Subcutaneous abdominal adipose tissue (tissue), 5 donors: ENCODE results near the gene ATXN1.

ENCODE experiments used
- H3K27ac ChIP-seq: one replicate; pipeline ENCODE4 v1.7.0; 2013; ENCODE audit warnings: low read depth, mild to moderate bottlenecking, inconsistent platforms, low read length, moderate library complexity
- H3K27me3 ChIP-seq, 5 donors: one replicate each; pipeline ENCODE4 v1.7.0; 2013; ENCODE audit warnings: low read length in 5 of 5, inconsistent platforms in 1 of 5; ENCODE audit not compliant: control insufficient read depth in 5 of 5, insufficient read depth in 4 of 5
- H3K36me3 ChIP-seq, 5 donors: one replicate each; pipeline ENCODE4 v1.7.0; 2013; ENCODE audit warnings: low read length in 5 of 5; ENCODE audit not compliant: control insufficient read depth in 5 of 5, insufficient read depth in 5 of 5
- H3K4me1 ChIP-seq, 5 donors: one replicate each; pipeline ENCODE4 v1.7.0; 2013; ENCODE audit warnings: low read length in 5 of 5, mild to moderate bottlenecking in 3 of 5, moderate library complexity in 1 of 5; ENCODE audit not compliant: control insufficient read depth in 5 of 5, insufficient read depth in 5 of 5
- H3K4me3 ChIP-seq, 5 donors: one replicate each; pipeline ENCODE4 v1.7.0; 2013; ENCODE audit warnings: low read length in 5 of 5, low read depth in 1 of 5
- H3K9ac ChIP-seq, 5 donors: one replicate each; pipeline ENCODE4 v1.7.0; 2013; ENCODE audit warnings: low read length in 5 of 5, mild to moderate bottlenecking in 4 of 5, moderate library complexity in 3 of 5
- H3K9me3 ChIP-seq, 5 donors: one replicate each; pipeline ENCODE4 v1.7.0; 2013; ENCODE audit warnings: low read length in 5 of 5; ENCODE audit not compliant: control insufficient read depth in 5 of 5
- donor health status: healthy.
- donor health status: healthy.
- donor health status: healthy.
- donor health status: healthy.
- donor health status: healthy.

Gene ATXN1

DNA sequence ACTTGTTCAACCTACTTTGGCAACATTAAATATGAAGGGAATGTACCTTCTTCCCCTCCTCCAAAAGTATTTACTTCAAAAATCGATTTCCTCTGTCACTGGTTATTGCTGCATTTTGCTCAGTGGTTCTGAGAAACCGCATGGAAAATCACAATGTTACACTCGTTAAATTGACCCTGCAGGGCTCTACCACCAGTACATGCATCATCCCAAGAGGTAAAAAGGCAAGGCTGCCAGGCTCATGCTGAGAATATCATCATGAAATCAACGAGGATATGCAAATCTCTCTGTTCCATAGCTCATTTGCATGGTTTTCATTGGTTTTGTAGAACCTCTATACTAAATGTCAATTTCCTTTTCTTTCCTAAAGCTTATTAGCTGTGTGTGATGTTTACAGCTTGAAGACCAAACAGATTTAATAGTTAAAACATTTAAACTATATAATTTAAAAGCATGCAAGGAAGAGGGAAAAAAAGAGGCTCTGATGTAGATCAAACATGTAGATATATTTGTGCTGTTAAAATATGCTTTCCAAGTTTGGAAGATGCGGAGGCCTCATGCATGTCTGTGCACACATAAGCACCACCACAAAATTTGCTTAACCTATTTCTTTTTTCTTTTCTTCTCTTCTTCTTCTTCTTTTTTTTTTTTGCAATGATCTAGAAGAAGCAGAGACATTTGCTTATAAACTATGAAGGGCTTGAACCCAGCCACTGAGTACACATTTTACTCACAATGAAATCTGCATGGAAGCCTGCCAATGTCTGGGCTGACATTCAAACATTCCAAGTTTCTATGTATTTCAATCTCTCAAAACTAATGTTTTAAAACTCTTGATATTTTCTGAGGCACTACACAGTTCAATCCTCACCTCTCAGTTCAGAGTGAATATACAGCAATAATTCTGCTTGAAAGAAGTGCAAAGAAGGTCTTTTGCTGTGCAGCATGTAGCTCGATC, 328.9 kb downstream of the ATXN1 start:
- no peaks in the 10 kb centered on the region for H3K36me3 ChIP-seq
- peaks cover 0 to 8% (median 6%) of the 10 kb centered on the region in 5 donors for H3K4me1 ChIP-seq
- no peak overlapping the region for H3K4me3 ChIP-seq
- no peaks in the 10 kb centered on the region for H3K27me3 ChIP-seq
- no peak overlapping the region for H3K9ac ChIP-seq
- H3K27ac ChIP-seq = no peak overlapping the region
- no peaks in the 10 kb centered on the region for H3K9me3 ChIP-seq

GRCh38 chr6:16431106-16431505, 330.2 kb downstream of the ATXN1 start:
- H3K27me3 ChIP-seq = no peaks in the 10 kb centered on the region
- H3K36me3 ChIP-seq = peaks cover 0 to 2% (median 0%) of the 10 kb centered on the region in 5 donors
- H3K4me3 ChIP-seq = no peak overlapping the region
- peaks cover 0 to 8% (median 6%) of the 10 kb centered on the region in 5 donors for H3K4me1 ChIP-seq
- no peaks in the 10 kb centered on the region for H3K9me3 ChIP-seq
- H3K27ac ChIP-seq = no peak overlapping the region
- no peak overlapping the region for H3K9ac ChIP-seq

DNA sequence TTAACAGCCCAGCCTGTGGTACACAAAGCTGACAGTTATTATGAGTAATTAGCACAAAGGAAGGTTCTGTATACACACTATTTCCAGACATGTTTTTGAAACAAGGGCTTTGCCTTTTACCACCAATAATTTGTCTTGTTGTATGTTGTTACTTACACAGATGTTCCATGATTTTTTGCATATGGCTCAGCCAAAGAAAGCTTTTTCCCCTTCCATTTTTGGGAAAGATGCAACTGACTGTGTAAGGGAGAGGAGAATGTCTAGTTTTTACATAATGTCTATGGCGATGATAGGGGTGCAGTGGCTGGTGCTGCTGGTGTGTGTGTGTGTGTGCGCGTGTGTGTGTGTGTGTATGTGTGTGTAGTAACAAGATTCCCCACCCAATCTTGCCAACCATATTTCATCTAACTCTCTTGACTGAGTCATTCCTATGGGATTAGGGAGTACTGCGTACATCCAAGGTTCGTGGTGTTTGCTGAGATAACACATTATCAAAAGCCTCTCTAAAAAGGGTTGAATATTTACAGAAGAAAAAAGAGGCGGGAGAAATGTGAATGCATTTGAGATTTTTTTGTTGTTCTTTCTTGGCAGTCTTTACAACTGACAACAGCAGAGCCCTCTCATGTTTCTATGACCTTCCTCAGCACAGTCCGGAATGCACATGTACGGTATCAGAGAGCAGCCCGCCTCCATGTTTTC, 330.7 kb downstream of the ATXN1 start:
- H3K4me1 ChIP-seq = peaks cover 0 to 8% (median 6%) of the 10 kb centered on the region in 5 donors
- H3K36me3 ChIP-seq = peaks cover 0 to 2% (median 0%) of the 10 kb centered on the region in 5 donors
- H3K4me3 ChIP-seq = no peak overlapping the region
- no peaks in the 10 kb centered on the region for H3K9me3 ChIP-seq
- no peak overlapping the region for H3K27ac ChIP-seq
- no peak overlapping the region for H3K9ac ChIP-seq
- H3K27me3 ChIP-seq = no peaks in the 10 kb centered on the region

DNA sequence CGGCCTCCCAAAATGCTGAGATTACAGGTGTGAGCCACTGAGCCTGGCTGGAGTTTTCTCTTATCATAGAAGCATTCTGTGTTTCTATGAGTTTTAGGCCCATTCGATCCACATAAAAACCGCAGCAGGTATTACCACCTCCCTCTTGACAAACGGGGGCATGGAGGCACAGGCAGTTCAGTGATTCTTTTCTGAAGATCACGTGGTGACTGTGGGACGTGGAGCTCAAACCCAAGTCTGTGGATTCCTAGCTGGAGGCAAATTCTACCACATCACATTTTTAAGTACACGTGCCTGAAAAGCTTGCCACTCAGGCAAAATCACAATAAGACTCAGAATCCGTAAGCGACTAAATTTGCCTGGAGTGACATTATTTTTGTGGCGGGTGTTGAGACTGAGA, 331.6 kb downstream of the ATXN1 start:
- Histone ChIP-seq H3K9me3 (no peaks in the 10 kb centered on the region), H3K27ac (no peak overlapping the region), H3K4me1 (peaks cover 0 to 8% (median 6%) of the 10 kb centered on the region in 5 donors), H3K36me3 (peaks cover 0 to 2% (median 0%) of the 10 kb centered on the region in 5 donors), H3K4me3 (no peak overlapping the region), H3K27me3 (no peaks in the 10 kb centered on the region), H3K9ac (no peak overlapping the region)

- Histone ChIP-seq H3K27ac (no peak overlapping the region), H3K9me3 (no peaks in the 10 kb centered on the region), H3K9ac (no peak overlapping the region), H3K36me3 (peaks cover 0 to 2% (median 0%) of the 10 kb centered on the region in 5 donors), H3K4me3 (no peak overlapping the region), H3K27me3 (no peaks in the 10 kb centered on the region), H3K4me1 (peaks cover 0 to 3% (median under 1%) of the 10 kb centered on the region in 5 donors)
Measured at GRCh38 chr6:16427124-16427523, 334.1 kb downstream of the ATXN1 start.

- peaks cover 0 to 2% (median 0%) of the 10 kb centered on the region in 5 donors for H3K36me3 ChIP-seq
- no peak overlapping the region for H3K27ac ChIP-seq
- peaks cover 0 to 12% (median 6%) of the 10 kb centered on the region in 5 donors for H3K4me1 ChIP-seq
Measured at GRCh38 chr6:16425881-16426615, 335.2 kb downstream of the ATXN1 start.

DNA sequence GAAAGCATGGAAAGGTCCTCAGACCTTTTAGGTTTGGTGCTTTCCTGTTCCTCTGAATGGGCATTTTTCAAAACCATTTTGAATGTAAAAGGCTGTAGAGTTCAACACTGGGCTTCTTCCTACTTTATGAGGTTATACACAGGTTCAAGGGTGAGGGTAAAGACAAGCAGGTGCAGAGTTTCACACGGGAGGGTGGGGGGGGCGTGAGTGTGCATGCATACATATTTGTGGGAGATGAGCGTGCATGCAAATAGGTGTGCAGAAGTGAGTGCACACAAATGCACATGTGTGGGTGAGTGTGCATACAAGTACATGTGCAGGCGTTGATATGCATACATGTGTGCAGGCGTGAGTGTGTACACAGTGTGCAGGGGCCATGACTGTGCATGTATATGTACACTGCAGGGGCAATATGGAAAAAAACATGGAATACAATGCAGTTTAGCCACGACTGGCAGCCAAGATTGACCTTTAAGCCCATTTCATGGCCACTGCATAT, 339.7 kb downstream of the ATXN1 start:
- Histone ChIP-seq H3K9me3 (no peaks in the 10 kb centered on the region), H3K4me1 (peaks cover 0 to 23% (median 4%) of the 10 kb centered on the region in 5 donors), H3K27ac (no peak overlapping the region), H3K4me3 (no peak overlapping the region), H3K36me3 (no peaks in the 10 kb centered on the region), H3K27me3 (no peaks in the 10 kb centered on the region), H3K9ac (no peak overlapping the region)

More at GRCh38 chr6:16425881-16426615, 335.2 kb downstream of the ATXN1 start:
- H3K27me3 ChIP-seq = no peaks in the 10 kb centered on the region
- H3K9ac ChIP-seq = no peak overlapping the region
- H3K4me3 ChIP-seq = no peak overlapping the region
- no peaks in the 10 kb centered on the region for H3K9me3 ChIP-seq

- H3K36me3 ChIP-seq = no peaks in the 10 kb centered on the region
- no peak overlapping the region for H3K27ac ChIP-seq
- H3K9me3 ChIP-seq = no peaks in the 10 kb centered on the region
- no peak overlapping the region for H3K4me3 ChIP-seq
- H3K27me3 ChIP-seq = no peaks in the 10 kb centered on the region
- peaks cover 0 to 23% (median 4%) of the 10 kb centered on the region in 5 donors for H3K4me1 ChIP-seq
- H3K9ac ChIP-seq = no peak overlapping the region
Measured at GRCh38 chr6:16420715-16421461, 340.4 kb downstream of the ATXN1 start.

DNA sequence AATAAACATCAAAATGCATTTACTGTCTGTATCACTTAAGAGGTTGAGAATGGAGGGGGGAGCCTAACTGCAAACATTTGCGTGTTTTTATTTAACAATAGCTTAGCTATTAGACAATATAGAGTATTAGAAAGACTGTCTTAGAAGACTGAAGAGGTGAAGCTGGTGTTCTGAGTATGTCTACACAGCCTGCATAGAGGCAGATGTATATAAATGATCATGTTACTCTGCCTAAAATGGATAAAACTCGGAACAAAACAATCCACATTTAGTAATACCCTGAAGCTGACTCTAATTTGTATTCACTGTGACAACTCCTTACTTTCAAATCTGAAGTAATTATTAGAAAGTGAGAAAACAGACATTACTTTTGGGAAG, 340.9 kb downstream of the ATXN1 start:
- Histone ChIP-seq H3K9ac (no peak overlapping the region), H3K27ac (no peak overlapping the region)

More for the DNA sequence above, 340.9 kb downstream of the ATXN1 start:
- H3K9me3 ChIP-seq = no peaks in the 10 kb centered on the region
- no peaks in the 10 kb centered on the region for H3K36me3 ChIP-seq
- no peaks in the 10 kb centered on the region for H3K27me3 ChIP-seq
- no peak overlapping the region for H3K4me3 ChIP-seq
- peaks cover 0 to 23% (median 4%) of the 10 kb centered on the region in 5 donors for H3K4me1 ChIP-seq
